K562 (cell line): Measurements from ENCODE around the gene TMEM72. TPM values are rescaled to one million over a fixed set of nuclear protein-coding genes. Genes with fewer than 3 reads are reported as not detected.

Source experiments
- CBX2 ChIP-seq: fragments of 200-600 bp; sonication (generic); IDR thresholded peaks from one replicate; pipeline ENCODE4 v1.6.1; 2012; ENCODE audit warnings: mild to moderate bottlenecking, low read length, inconsistent platforms; ENCODE audit not compliant: insufficient read depth, poor library complexity, severe bottlenecking
- EGR1 ChIP-seq: fragments of 450-650 bp; conservative IDR thresholded peaks from 2 replicates; pipeline ENCODE4 v1.6.1; 2017; ENCODE audit warnings: mild to moderate bottlenecking
- GATAD2A ChIP-seq: fragments of 450-650 bp; IDR thresholded peaks from 2 replicates; pipeline ENCODE4 v1.6.1; 2017
- JUND ChIP-seq, 2 experiments: IDR thresholded peaks; 2 replicates in 1 of 2; 3 replicates in 1 of 2; pipeline ENCODE4 v1.6.1; 2011; ENCODE audit warnings: borderline replicate concordance in 2 of 2, low read depth in 2 of 2, low read length in 2 of 2, improper control_type of control experiment in 1 of 2, missing biosample characterization in 1 of 2, missing genetic modification characterization in 1 of 2, missing genetic modification reagents in 1 of 2
- MGA ChIP-seq: fragments of 450-650 bp; IDR thresholded peaks from 2 replicates; pipeline ENCODE4 v1.6.1; 2016; ENCODE audit warnings: mild to moderate bottlenecking, moderate library complexity
- NFE2L1 ChIP-seq: fragments of 450-650 bp; IDR thresholded peaks from 2 replicates; pipeline ENCODE4 v1.6.1; 2016; ENCODE audit warnings: missing genetic modification characterization, low read depth, mild to moderate bottlenecking, missing compliant biosample characterization, moderate library complexity, borderline replicate concordance
- PHF8 ChIP-seq: fragments of 200-600 bp; sonication (generic); IDR thresholded peaks from 2 replicates; pipeline ENCODE4 v1.6.1; 2012; ENCODE audit warnings: mixed run types, mild to moderate bottlenecking, inconsistent platforms, low read length, moderate library complexity, borderline replicate concordance
- PHTF2 ChIP-seq: fragments of 250-450 bp; sonication (Bioruptor Pico); IDR thresholded peaks from 2 replicates; pipeline ENCODE4 v1.5.0; 2021; ENCODE audit warnings: mild to moderate bottlenecking
- SAP30 ChIP-seq: fragments of 200-600 bp; sonication (generic); IDR thresholded peaks from 2 replicates; pipeline ENCODE4 v1.6.1; 2012; ENCODE audit warnings: borderline replicate concordance, low read depth, mild to moderate bottlenecking, moderate library complexity, low read length, control low read depth, inconsistent platforms; ENCODE audit not compliant: insufficient read depth, poor library complexity, severe bottlenecking
- ZNF12 ChIP-seq: sonication (generic); formaldehyde crosslinking; IDR thresholded peaks from 2 replicates; pipeline ENCODE4 v1.4.0; 2020; ENCODE audit warnings: mild to moderate bottlenecking, missing genetic modification reagents
- ZNF507 ChIP-seq: conservative IDR thresholded peaks from 2 replicates; pipeline ENCODE4 v1.6.1; 2017; ENCODE audit warnings: missing genetic modification characterization, missing compliant biosample characterization
- ZNF76 ChIP-seq: fragments of 250-450 bp; sonication (Bioruptor Pico); IDR thresholded peaks from 2 replicates; pipeline ENCODE4 v1.4.0; 2020; ENCODE audit warnings: mild to moderate bottlenecking, moderate library complexity, borderline replicate concordance
- polyA plus RNA-seq, 8 experiments: library from polyadenylated mRNA; depleted of rRNA in 4 of 8; stranded (reverse) in 5 of 8; unstranded in 3 of 8; fragments of >200 nt; fragmentation: Nextera tagmentation in 2 of 8; fragmentation: Illumina TruSeq in 1 of 8; extraction: Ambion mirVana in 2 of 8; extraction: Trizol in 1 of 8; gene quantifications; 2 replicates each; pipeline versions ENCODE4 v1.2.1 to v1.2.3, GENCODE V29; 2011 to 2014; ENCODE audit warnings: inconsistent platforms in 1 of 8, missing spikeins in 1 of 8
- total RNA-seq, 7 experiments: library from RNA; depleted of rRNA in 6 of 7; stranded (reverse); fragments of >200 nt in 6 of 7; fragmentation: Illumina TruSeq in 2 of 7; extraction: Trizol in 2 of 7; gene quantifications; 2 replicates each; pipeline versions ENCODE4 v1.2.1 to v1.2.3, GENCODE V29; 2011 to 2021; ENCODE audit warnings: low replicate concordance in 1 of 7
- TF ChIP-seq, protein P1 (sequence below), 3 experiments: IDR thresholded peaks in 2 of 3; conservative IDR thresholded peaks in 1 of 3; 2 replicates each; pipeline ENCODE4 v1.5.1; 2011 to 2012; ENCODE audit warnings: low read length in 3 of 3, mild to moderate bottlenecking in 3 of 3, control low read depth in 2 of 3, improper control_type of control experiment in 1 of 3, inconsistent platforms in 1 of 3, low read depth in 1 of 3, mixed read lengths in 1 of 3, moderate library complexity in 1 of 3; ENCODE audit not compliant: insufficient read depth in 2 of 3

TMEM72 gene
- total and polyA plus RNA-seq, 9 of the 15 experiments (the other 6 are each of a cell fraction or from before 2014, with no cell fraction given) = not detected

- TF ChIP-seq PHTF2 (CRISPR knock-in tag) = no peak
- TF ChIP-seq MGA = peak; percentile 50
- no peak for TF ChIP-seq GATAD2A
- no peak for TF ChIP-seq CBX2
- no peak for TF ChIP-seq EGR1
- no peak for TF ChIP-seq NFE2L1 (tag)
- peak; percentile 36; the same call in 1 of the 2 replicates for TF ChIP-seq ZNF12 (CRISPR knock-in tag)
- TF ChIP-seq PHF8 = no peak
- TF ChIP-seq ZNF76 (CRISPR knock-in tag) = no peak
- TF ChIP-seq JUND (IDR thresholded peaks at IDR 0.05; ENCODE audit: borderline replicate concordance, low read depth, low read length) = 0 out of 2 replicates have a peak, but pooled peaks have one; percentile 45
- no peak; the same call in 2 of the 3 replicates for TF ChIP-seq JUND (tag; IDR thresholded peaks at IDR 0.05; ENCODE audit: borderline replicate concordance, low read depth, low read length)
- no peak for TF ChIP-seq ZNF507 (tag)
- TF ChIP-seq, protein P1, sequence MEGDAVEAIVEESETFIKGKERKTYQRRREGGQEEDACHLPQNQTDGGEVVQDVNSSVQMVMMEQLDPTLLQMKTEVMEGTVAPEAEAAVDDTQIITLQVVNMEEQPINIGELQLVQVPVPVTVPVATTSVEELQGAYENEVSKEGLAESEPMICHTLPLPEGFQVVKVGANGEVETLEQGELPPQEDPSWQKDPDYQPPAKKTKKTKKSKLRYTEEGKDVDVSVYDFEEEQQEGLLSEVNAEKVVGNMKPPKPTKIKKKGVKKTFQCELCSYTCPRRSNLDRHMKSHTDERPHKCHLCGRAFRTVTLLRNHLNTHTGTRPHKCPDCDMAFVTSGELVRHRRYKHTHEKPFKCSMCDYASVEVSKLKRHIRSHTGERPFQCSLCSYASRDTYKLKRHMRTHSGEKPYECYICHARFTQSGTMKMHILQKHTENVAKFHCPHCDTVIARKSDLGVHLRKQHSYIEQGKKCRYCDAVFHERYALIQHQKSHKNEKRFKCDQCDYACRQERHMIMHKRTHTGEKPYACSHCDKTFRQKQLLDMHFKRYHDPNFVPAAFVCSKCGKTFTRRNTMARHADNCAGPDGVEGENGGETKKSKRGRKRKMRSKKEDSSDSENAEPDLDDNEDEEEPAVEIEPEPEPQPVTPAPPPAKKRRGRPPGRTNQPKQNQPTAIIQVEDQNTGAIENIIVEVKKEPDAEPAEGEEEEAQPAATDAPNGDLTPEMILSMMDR (IDR thresholded peaks at IDR 0.05 in 2 of 3, conservative IDR thresholded peaks at IDR 0.05 in 1 of 3; ENCODE audit: insufficient read depth in 2 of 3, low read depth in 1 of 3, low read length in 3 of 3) = peak; percentile 94 to 98 (median 97)
- TF ChIP-seq SAP30 = no peak
These were observed 46.4 kb upstream of the TMEM72 start (continued) for GRCh38 chr10:44864637-44865288.
